PC-3 (cell line): ENCODE measurements around the gene LIPC.

ENCODE experiments used
- CTCF ChIP-seq: fragments of 300-600 bp; sonication (generic); conservative IDR thresholded peaks from 2 replicates; pipeline ENCODE4 v1.5.1; 2017; ENCODE audit warnings: antibody characterized with exemption, low read depth, mild to moderate bottlenecking, low read length
- EZH2 ChIP-seq: fragments of 300-600 bp; sonication (generic); IDR thresholded peaks from one replicate; pipeline ENCODE4 v1.6.1; 2017; ENCODE audit warnings: antibody characterized with exemption, mild to moderate bottlenecking, low read length; ENCODE audit not compliant: unreplicated experiment
- EZH2phosphoT487 ChIP-seq: fragments of 300-600 bp; sonication (generic); IDR thresholded peaks from 2 replicates; pipeline ENCODE4 v1.6.1; 2018; ENCODE audit warnings: mild to moderate bottlenecking, antibody characterized with exemption, low read length, borderline replicate concordance

- no peak for TF ChIP-seq CTCF
- TF ChIP-seq EZH2phosphoT487: no peak
- no peak for TF ChIP-seq EZH2
Measured at GRCh38 chr15:58545307-58546065, 113.7 kb downstream of the LIPC start.
